ENCODE measurements around the gene STARD7. TPM values are rescaled to one million over a fixed set of nuclear protein-coding genes. Genes with fewer than 3 reads are reported as not detected.
A peak's percentile ranks its signal among the peaks of the same experiment; 100 is the strongest.

Gene STARD7
- total and polyA plus RNA-seq, 10 of the 15 experiments (the other 5 are each of a cell fraction or from before 2014, with no cell fraction given) = 85.4 to 237 (median 153) TPM

DNA sequence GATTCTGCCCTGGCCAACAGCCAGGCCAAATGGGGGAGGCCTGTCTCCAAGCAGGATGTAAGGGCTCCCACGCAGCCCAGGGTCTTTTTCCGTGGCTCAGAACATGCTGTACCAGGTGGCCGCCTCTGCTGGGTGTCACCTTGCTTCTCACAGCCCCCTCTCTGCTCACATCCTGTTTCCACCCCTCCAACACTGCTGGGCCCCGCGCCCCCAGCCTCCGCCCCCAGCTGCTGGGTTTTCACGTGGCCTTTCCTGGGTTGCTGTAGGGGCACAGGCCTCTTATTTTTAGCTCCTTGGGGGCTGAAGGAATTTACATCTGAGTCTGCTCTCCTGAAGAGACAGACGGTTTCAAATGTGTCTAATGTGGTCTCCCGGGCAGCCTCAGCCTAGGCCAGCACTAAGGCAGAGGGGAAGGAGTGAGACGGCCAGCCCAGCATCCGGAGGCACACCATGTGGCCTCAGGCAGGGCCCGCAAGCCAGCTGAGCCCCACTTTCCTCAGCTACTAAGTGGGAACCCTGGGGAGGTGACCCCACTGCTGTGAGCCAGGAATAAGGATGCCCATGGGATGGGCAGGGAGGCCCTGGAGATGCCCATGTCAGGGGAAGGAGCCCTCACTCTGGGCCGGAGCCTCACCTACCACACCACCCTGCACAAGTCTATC, 44.7 kb downstream of the STARD7 start (continued):
- TF ChIP-seq ETV6 (conservative IDR thresholded peaks at IDR 0.05 in 1 of 2, IDR thresholded peaks at IDR 0.05 in 1 of 2; ENCODE audit: borderline replicate concordance in 1 of 2, low read depth in 1 of 2) = peak in 1 of 2 experiments; percentile 82; a peak in 2 of 4 replicates
- peak; percentile 77 for TF ChIP-seq BCL11A (IDR thresholded peaks at IDR 0.05; ENCODE audit: low read depth, low read length)
- no peak for TF ChIP-seq CEBPB (IDR thresholded peaks at IDR 0.05; ENCODE audit: borderline replicate concordance in 1 of 2, low read depth in 2 of 2, low read length in 2 of 2)
- TF ChIP-seq SMAD1 (IDR thresholded peaks at IDR 0.05; ENCODE audit: low read depth, partially characterized antibody) = peak; percentile 86
- peak; percentile 95 for TF ChIP-seq MEF2B (IDR thresholded peaks at IDR 0.05; ENCODE audit: partially characterized antibody, poor library complexity, severe bottlenecking)
- TF ChIP-seq, protein P1, sequence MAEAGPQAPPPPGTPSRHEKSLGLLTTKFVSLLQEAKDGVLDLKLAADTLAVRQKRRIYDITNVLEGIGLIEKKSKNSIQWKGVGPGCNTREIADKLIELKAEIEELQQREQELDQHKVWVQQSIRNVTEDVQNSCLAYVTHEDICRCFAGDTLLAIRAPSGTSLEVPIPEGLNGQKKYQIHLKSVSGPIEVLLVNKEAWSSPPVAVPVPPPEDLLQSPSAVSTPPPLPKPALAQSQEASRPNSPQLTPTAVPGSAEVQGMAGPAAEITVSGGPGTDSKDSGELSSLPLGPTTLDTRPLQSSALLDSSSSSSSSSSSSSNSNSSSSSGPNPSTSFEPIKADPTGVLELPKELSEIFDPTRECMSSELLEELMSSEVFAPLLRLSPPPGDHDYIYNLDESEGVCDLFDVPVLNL (IDR thresholded peaks at IDR 0.05; ENCODE audit: low read depth, low read length) = no peak
- TF ChIP-seq YY1 (IDR thresholded peaks at IDR 0.05; ENCODE audit: low read depth, low read length) = peak; percentile 41; the same call in 1 of the 2 replicates
- no peak for TF ChIP-seq MYB (IDR thresholded peaks at IDR 0.05; ENCODE audit: borderline replicate concordance, low read depth, low read length)
- TF ChIP-seq CBFB (IDR thresholded peaks at IDR 0.05; ENCODE audit: low read depth) = peak; percentile 56; the same call in 1 of the 2 replicates
- peak; percentile 96 for TF ChIP-seq EED (IDR thresholded peaks at IDR 0.05; ENCODE audit: low read depth)
- TF ChIP-seq, protein P2, sequence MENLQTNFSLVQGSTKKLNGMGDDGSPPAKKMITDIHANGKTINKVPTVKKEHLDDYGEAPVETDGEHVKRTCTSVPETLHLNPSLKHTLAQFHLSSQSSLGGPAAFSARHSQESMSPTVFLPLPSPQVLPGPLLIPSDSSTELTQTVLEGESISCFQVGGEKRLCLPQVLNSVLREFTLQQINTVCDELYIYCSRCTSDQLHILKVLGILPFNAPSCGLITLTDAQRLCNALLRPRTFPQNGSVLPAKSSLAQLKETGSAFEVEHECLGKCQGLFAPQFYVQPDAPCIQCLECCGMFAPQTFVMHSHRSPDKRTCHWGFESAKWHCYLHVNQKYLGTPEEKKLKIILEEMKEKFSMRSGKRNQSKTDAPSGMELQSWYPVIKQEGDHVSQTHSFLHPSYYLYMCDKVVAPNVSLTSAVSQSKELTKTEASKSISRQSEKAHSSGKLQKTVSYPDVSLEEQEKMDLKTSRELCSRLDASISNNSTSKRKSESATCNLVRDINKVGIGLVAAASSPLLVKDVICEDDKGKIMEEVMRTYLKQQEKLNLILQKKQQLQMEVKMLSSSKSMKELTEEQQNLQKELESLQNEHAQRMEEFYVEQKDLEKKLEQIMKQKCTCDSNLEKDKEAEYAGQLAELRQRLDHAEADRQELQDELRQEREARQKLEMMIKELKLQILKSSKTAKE (IDR thresholded peaks at IDR 0.05; ENCODE audit: low read depth, poor library complexity, severe bottlenecking) = peak; percentile 87
- TF ChIP-seq ATF7 (IDR thresholded peaks at IDR 0.05; ENCODE audit: low read depth) = peak; percentile 87
- TF ChIP-seq, protein P3, sequence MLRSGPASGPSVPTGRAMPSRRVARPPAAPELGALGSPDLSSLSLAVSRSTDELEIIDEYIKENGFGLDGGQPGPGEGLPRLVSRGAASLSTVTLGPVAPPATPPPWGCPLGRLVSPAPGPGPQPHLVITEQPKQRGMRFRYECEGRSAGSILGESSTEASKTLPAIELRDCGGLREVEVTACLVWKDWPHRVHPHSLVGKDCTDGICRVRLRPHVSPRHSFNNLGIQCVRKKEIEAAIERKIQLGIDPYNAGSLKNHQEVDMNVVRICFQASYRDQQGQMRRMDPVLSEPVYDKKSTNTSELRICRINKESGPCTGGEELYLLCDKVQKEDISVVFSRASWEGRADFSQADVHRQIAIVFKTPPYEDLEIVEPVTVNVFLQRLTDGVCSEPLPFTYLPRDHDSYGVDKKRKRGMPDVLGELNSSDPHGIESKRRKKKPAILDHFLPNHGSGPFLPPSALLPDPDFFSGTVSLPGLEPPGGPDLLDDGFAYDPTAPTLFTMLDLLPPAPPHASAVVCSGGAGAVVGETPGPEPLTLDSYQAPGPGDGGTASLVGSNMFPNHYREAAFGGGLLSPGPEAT (IDR thresholded peaks at IDR 0.05; ENCODE audit: low read depth) = peak; percentile 71
- peak; percentile 78; the same call in 1 of the 2 replicates for TF ChIP-seq TARDBP (IDR thresholded peaks at IDR 0.05; ENCODE audit: borderline replicate concordance)
- TF ChIP-seq, protein P4, sequence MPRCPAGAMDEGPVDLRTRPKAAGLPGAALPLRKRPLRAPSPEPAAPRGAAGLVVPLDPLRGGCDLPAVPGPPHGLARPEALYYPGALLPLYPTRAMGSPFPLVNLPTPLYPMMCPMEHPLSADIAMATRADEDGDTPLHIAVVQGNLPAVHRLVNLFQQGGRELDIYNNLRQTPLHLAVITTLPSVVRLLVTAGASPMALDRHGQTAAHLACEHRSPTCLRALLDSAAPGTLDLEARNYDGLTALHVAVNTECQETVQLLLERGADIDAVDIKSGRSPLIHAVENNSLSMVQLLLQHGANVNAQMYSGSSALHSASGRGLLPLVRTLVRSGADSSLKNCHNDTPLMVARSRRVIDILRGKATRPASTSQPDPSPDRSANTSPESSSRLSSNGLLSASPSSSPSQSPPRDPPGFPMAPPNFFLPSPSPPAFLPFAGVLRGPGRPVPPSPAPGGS (IDR thresholded peaks at IDR 0.05; ENCODE audit: borderline replicate concordance, insufficient read depth, low read depth, low read length, poor library complexity, severe bottlenecking) = peak; percentile 93
- TF ChIP-seq SUPT20H (IDR thresholded peaks at IDR 0.05; ENCODE audit: borderline replicate concordance, control insufficient read depth, low read depth, low read length) = no peak
- TF ChIP-seq IKZF1 (conservative IDR thresholded peaks at IDR 0.05) = peak; percentile 95
- peak; percentile 74; the same call in 1 of the 2 replicates for TF ChIP-seq TAF1 (IDR thresholded peaks at IDR 0.05; ENCODE audit: borderline replicate concordance, low read depth, low read length)
- no peak for TF ChIP-seq NR2C2 (IDR thresholded peaks at IDR 0.05; ENCODE audit: borderline replicate concordance, control insufficient read depth, insufficient read length, low read depth)
- peak; percentile 86 for TF ChIP-seq CHD2 (IDR thresholded peaks at IDR 0.05; ENCODE audit: borderline replicate concordance, low read depth, low read length)
- TF ChIP-seq RFX5 (IDR thresholded peaks at IDR 0.05; ENCODE audit: low read depth, low read length) = 0 out of 2 replicates have a peak, but pooled peaks have one; percentile 43
- TF ChIP-seq TCF3 (IDR thresholded peaks at IDR 0.05; ENCODE audit: borderline replicate concordance, insufficient read depth, low read depth, low read length) = peak; percentile 99
- TF ChIP-seq RAD51 (IDR thresholded peaks at IDR 0.05) = peak; percentile 79
- peak; percentile 80 for TF ChIP-seq PAX5 (IDR thresholded peaks at IDR 0.05; ENCODE audit: borderline replicate concordance, low read depth, low read length)

All from GM12878 (cell line).